SK-N-MC (cell line): Measurements from ENCODE around the gene DDHD1.
A peak's percentile ranks its signal among the peaks of the same experiment; 100 is the strongest.
"Not testable (repeated sequence)": the region's sequence is repeated elsewhere in the genome, so short reads cannot be mapped to it uniquely, and the experiment has no call there.

Experiments used
- DNase-seq: peaks from one replicate; pipeline ENCODE4 v3.0.0-alpha.2; 2011; ENCODE audit warnings: low read depth, low spot score
- H3K27ac ChIP-seq: fragments of 200-600 bp; sonication (generic); 2 replicates; pipeline ENCODE4 v1.5.1; 2016; ENCODE audit warnings: mixed run types
- H3K36me3 ChIP-seq: fragments of 200-600 bp; sonication (generic); 2 replicates; pipeline ENCODE4 v1.6.1; 2017; ENCODE audit warnings: antibody characterized with exemption, low read length, mixed read lengths; ENCODE audit not compliant: insufficient read depth
- H3K4me3 ChIP-seq: fragments of 200-600 bp; sonication (generic); 2 replicates; pipeline ENCODE4 v1.5.1; 2016
- H3K9ac ChIP-seq: fragments of 200-600 bp; sonication (generic); 2 replicates; pipeline ENCODE4 v1.8.0; 2017; ENCODE audit warnings: mixed run types, mixed read lengths; ENCODE audit not compliant: insufficient read length
- H3K9me3 ChIP-seq: fragments of 200-600 bp; sonication (generic); 2 replicates; pipeline ENCODE4 v1.6.1; 2017; ENCODE audit warnings: low read depth, mild to moderate bottlenecking, antibody characterized with exemption, low read length, moderate library complexity, mixed read lengths
- EZH2 ChIP-seq: fragments of 200-600 bp; sonication (generic); IDR thresholded peaks from one replicate; pipeline ENCODE4 v1.6.1; 2017; ENCODE audit warnings: antibody characterized with exemption
- FOXP2 ChIP-seq: optimal IDR thresholded peaks from 2 replicates; pipeline ENCODE3; 2011; ENCODE audit warnings: mild to moderate bottlenecking, moderate library complexity; ENCODE audit not compliant: insufficient read depth; ENCODE audit errors: extremely low read length, control extremely low read depth
- POLR2AphosphoS5 ChIP-seq: IDR thresholded peaks from 2 replicates; pipeline ENCODE4 v1.6.1; 2012; ENCODE audit warnings: mild to moderate bottlenecking, low read depth, low read length, borderline replicate concordance

The DDHD1 gene

DNA sequence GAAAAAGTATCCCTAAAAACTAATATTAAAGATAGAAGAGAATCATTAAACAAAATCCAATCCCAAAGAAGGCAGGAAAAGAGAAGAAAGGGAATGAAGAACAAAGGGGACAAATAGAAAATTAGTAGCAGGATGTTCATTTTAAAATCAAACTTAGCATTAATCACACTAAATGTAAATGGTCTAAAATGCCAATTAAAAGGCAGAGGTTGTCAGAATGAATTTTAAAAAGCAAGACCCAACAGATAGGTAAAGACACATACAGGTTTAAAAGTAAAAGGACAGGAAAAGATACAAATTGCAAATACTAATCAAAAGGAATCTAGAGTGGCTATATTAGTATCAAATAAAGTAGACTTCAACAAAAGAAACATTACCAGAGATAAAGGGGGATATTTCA, 12.5 kb downstream of the DDHD1 start:
- H3K27ac ChIP-seq: no peak overlapping the region
- peaks cover 15% of the 10 kb centered on the region; the same call in 1 of the 2 replicates for H3K9me3 ChIP-seq
- no peak overlapping the region for H3K4me3 ChIP-seq
- no peak overlapping the region for H3K9ac ChIP-seq
- no peak for TF ChIP-seq EZH2
- no peak for TF ChIP-seq POLR2AphosphoS5
- no peak for TF ChIP-seq FOXP2
- DNase-seq: no peak
- H3K36me3 ChIP-seq: no peaks in the 10 kb centered on the region

DNA sequence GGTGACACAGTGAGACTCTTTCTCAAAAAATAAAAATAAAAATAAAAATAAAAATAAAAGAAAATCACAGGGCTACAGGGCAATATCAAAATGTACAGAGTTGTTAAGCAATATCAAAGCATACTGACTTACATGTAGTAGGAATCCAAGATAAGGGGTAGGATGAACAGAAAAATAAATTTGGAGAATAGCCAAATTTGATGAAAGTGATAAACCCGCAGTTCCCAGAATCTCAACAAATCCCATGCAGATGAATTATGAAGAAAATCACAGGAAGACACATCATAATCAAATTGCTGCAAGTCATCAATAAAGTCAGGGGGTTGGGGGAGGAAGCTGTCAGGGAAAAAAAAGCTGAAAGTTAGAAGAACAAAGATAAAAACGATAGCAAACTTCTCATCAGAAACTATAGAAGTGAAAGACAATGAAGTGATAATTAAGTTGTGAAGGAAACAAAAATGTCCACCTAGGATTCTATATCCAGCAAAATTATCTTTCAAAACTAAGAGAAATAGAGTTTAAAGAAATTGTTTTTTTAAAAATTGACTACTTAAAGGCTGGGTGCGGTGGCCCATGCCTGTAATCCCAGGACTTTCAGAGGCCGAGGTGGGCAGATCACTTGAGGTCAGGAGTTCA, 15.4 kb downstream of the DDHD1 start:
- no peak overlapping the region for H3K27ac ChIP-seq
- H3K4me3 ChIP-seq: no peak overlapping the region
- no peak for TF ChIP-seq POLR2AphosphoS5
- no peak for TF ChIP-seq EZH2
- no peak for TF ChIP-seq FOXP2
- peaks cover 15% of the 10 kb centered on the region; the same call in 1 of the 2 replicates for H3K9me3 ChIP-seq
- DNase-seq: no peak
- no peaks in the 10 kb centered on the region for H3K36me3 ChIP-seq
- no peak overlapping the region for H3K9ac ChIP-seq

DNA sequence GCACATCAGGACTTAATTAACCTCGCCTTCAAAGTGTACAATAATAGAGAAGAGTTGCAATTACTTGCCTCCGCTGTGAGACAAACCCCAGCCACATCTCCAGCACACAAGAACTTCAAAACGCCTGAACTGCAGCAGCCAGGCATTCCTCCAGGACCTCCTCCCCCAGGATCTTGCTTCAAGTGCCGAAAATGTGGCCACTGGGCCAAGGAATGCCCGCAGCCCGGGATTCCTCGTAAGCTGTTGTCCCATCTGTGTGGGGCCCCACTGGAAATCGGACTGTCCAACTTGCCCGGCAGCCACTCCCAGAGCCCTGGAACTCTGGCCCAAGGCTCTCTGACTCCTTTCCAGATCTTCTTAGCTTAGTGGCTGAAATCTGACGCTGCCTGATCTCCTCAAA, 22.6 kb downstream of the DDHD1 start:
- not testable (repeated sequence) for H3K27ac ChIP-seq, DNase-seq, H3K9me3 ChIP-seq, H3K4me3 ChIP-seq, H3K9ac ChIP-seq, H3K36me3 ChIP-seq

GRCh38 chr14:53128303-53129028, 24.7 kb downstream of the DDHD1 start:
- no peak for TF ChIP-seq FOXP2
- TF ChIP-seq POLR2AphosphoS5: no peak
- no peak for TF ChIP-seq EZH2
- Histone ChIP-seq H3K27ac (no peak overlapping the region), H3K9ac (no peak overlapping the region), H3K4me3 (no peak overlapping the region), H3K9me3 (no peaks in the 10 kb centered on the region), H3K36me3 (no peaks in the 10 kb centered on the region)
- DNase-seq: no peak

GRCh38 chr14:53127832-53128231, 25.3 kb downstream of the DDHD1 start:
- DNase-seq: no peak
- Histone ChIP-seq H3K4me3 (no peak overlapping the region), H3K9ac (no peak overlapping the region), H3K27ac (no peak overlapping the region), H3K9me3 (no peaks in the 10 kb centered on the region), H3K36me3 (no peaks in the 10 kb centered on the region)
- TF ChIP-seq EZH2 (no peak), FOXP2 (no peak), POLR2AphosphoS5 (no peak)

- DNase-seq: no peak
- no peaks in the 10 kb centered on the region for H3K36me3 ChIP-seq
- H3K9ac ChIP-seq: peak overlapping the region; percentile 1
- H3K4me3 ChIP-seq: no peak overlapping the region
- no peak overlapping the region for H3K27ac ChIP-seq
- H3K9me3 ChIP-seq: no peaks in the 10 kb centered on the region
- TF ChIP-seq FOXP2: no peak
- TF ChIP-seq POLR2AphosphoS5: no peak
- TF ChIP-seq EZH2: no peak
Measured at GRCh38 chr14:53127151-53127550, 26.0 kb downstream of the DDHD1 start.

- TF ChIP-seq POLR2AphosphoS5 (no peak), EZH2 (no peak), FOXP2 (no peak)
Measured at GRCh38 chr14:53126731-53127130, 26.4 kb downstream of the DDHD1 start.

GRCh38 chr14:53124786-53125185, 28.3 kb downstream of the DDHD1 start:
- no peak for DNase-seq

More at GRCh38 chr14:53126731-53127130, 26.4 kb downstream of the DDHD1 start:
- H3K36me3 ChIP-seq: no peaks in the 10 kb centered on the region
- H3K9me3 ChIP-seq: no peaks in the 10 kb centered on the region
- no peak overlapping the region for H3K27ac ChIP-seq
- H3K9ac ChIP-seq: no peak overlapping the region
- DNase-seq: no peak
- H3K4me3 ChIP-seq: no peak overlapping the region

DNA sequence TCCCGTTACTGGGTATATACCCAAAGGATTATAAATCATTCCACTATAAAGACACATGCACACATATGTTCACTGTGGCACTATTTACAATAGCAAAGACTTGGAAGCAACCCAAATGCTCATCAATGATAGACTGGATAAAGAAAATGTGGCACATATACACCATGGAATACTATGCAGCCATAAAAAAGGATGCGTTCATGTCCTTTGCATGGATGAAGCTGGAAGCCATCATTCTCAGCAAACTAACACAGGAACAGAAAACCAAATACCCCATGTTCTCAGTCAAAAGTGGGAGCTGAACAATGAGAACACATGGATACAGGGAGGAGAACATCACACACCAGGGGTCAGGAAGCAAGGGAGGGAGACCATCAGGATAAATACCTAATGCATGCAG, 31.7 kb downstream of the DDHD1 start:
- not testable (repeated sequence) for H3K9me3 ChIP-seq

More at GRCh38 chr14:53124786-53125185, 28.3 kb downstream of the DDHD1 start:
- Histone ChIP-seq H3K4me3 (no peak overlapping the region), H3K27ac (no peak overlapping the region), H3K9ac (no peak overlapping the region), H3K36me3 (no peaks in the 10 kb centered on the region), H3K9me3 (no peaks in the 10 kb centered on the region)
- no peak for TF ChIP-seq FOXP2
- TF ChIP-seq POLR2AphosphoS5: no peak
- TF ChIP-seq EZH2: no peak

GRCh38 chr14:53117479-53117878, 35.6 kb downstream of the DDHD1 start:
- H3K4me3 ChIP-seq, H3K36me3 ChIP-seq, DNase-seq, H3K9ac ChIP-seq, H3K27ac ChIP-seq, H3K9me3 ChIP-seq: not testable (repeated sequence)

More for the DNA sequence above, 31.7 kb downstream of the DDHD1 start:
- not testable (repeated sequence) for H3K4me3 ChIP-seq, H3K36me3 ChIP-seq, DNase-seq, H3K27ac ChIP-seq, H3K9ac ChIP-seq
